CD4-positive, alpha-beta T cell treated with Interleukin-6 at 100 ng/mL for 8 hours (primary cell): ENCODE measurements around the gene DCAF4.
A peak's percentile ranks its signal among the peaks of the same experiment; 100 is the strongest.

Source experiments
- DNase-seq: peaks from one replicate; pipeline ENCODE4 v3.0.0-alpha.2; 2020; ENCODE audit warnings: mixed read lengths, low spot score

DCAF4 gene

GRCh38 chr14:72926292-72927028 lies at the start of gene DCAF4:
Gene DCAF4 (plus strand): TSS chr14:72926464. CDS start chr14:72937979, 11,515 bp downstream.
- DNase-seq = peak; percentile 96

- DNase-seq = no peak
Observed at GRCh38 chr14:72876710-72877063, 49.6 kb upstream of the DCAF4 start.

- no peak for DNase-seq
Observed at GRCh38 chr14:72878746-72879145, 47.5 kb upstream of the DCAF4 start.

- no peak for DNase-seq
Observed at GRCh38 chr14:72879431-72879830, 46.8 kb upstream of the DCAF4 start.

- DNase-seq = no peak
Observed at GRCh38 chr14:72880164-72880563, 46.1 kb upstream of the DCAF4 start.

- no peak for DNase-seq
Observed at GRCh38 chr14:72880820-72881219, 45.4 kb upstream of the DCAF4 start.

GRCh38 chr14:72881543-72881942 lies 44.7 kb upstream of the DCAF4 start:
- no peak for DNase-seq

GRCh38 chr14:72882047-72882446 lies 44.2 kb upstream of the DCAF4 start:
- no peak for DNase-seq

- no peak for DNase-seq
Observed at GRCh38 chr14:72882463-72882862, 43.8 kb upstream of the DCAF4 start.

GRCh38 chr14:72883109-72883508 lies 43.2 kb upstream of the DCAF4 start:
- DNase-seq = no peak

- DNase-seq = no peak
Observed at GRCh38 chr14:72883961-72884360, 42.3 kb upstream of the DCAF4 start.

- DNase-seq = no peak
Observed at GRCh38 chr14:72884386-72884785, 41.9 kb upstream of the DCAF4 start.

GRCh38 chr14:72887514-72887913 lies 38.8 kb upstream of the DCAF4 start:
- DNase-seq = no peak

- DNase-seq = no peak
Observed at GRCh38 chr14:72888192-72888591, 38.1 kb upstream of the DCAF4 start.

- DNase-seq = no peak
Observed at GRCh38 chr14:72888636-72889201, 37.5 kb upstream of the DCAF4 start.

- no peak for DNase-seq
Observed at GRCh38 chr14:72889366-72889765, 36.9 kb upstream of the DCAF4 start.

- DNase-seq = no peak
Observed at GRCh38 chr14:72891666-72892102, 34.6 kb upstream of the DCAF4 start.

GRCh38 chr14:72892103-72892878 lies 34.0 kb upstream of the DCAF4 start:
- DNase-seq = peak; percentile 22

GRCh38 chr14:72892879-72893635 lies 33.2 kb upstream of the DCAF4 start:
- peak; percentile 6 for DNase-seq

GRCh38 chr14:72893636-72894322 lies 32.5 kb upstream of the DCAF4 start, which contains the start of gene DPF3:
Gene DPF3 (minus strand): TSS chr14:72894101. CDS start chr14:72894088, 13 bp downstream.
- peak; percentile 90 for DNase-seq

- DNase-seq = no peak
Observed at GRCh38 chr14:72894323-72894622, 32.0 kb upstream of the DCAF4 start.
